Neural cell (in vitro differentiated cells): ENCODE data around the gene EGLN2. TPM values are rescaled to one million over a fixed set of nuclear protein-coding genes. Genes with fewer than 3 reads are reported as not detected.
A peak's percentile ranks its signal among the peaks of the same experiment; 100 is the strongest.

ENCODE experiments used
- H2AFZ ChIP-seq: fragments of 200-600, 300-800 bp; sonication (generic), shearing (Covaris generic); 2 replicates; pipeline ENCODE4 v1.6.0; 2014; ENCODE audit warnings: low read depth, mild to moderate bottlenecking, antibody characterized with exemption, low read length, moderate library complexity
- H3F3A ChIP-seq: fragments of 200-600 bp; shearing (Covaris generic); 2 replicates; pipeline ENCODE4 v1.6.1; 2016; ENCODE audit warnings: mild to moderate bottlenecking, moderate library complexity, mixed read lengths, antibody characterized with exemption, low read length; ENCODE audit not compliant: insufficient read depth, poor library complexity, severe bottlenecking
- H3K27ac ChIP-seq: fragments of 200-600, 300-800 bp; sonication (generic), shearing (Covaris generic); 2 replicates; pipeline ENCODE4 v1.5.1; 2014; ENCODE audit warnings: mild to moderate bottlenecking, low read length, moderate library complexity
- H3K27me3 ChIP-seq: fragments of 300-800, 200-600 bp; sonication (generic), shearing (Covaris generic); 2 replicates; pipeline ENCODE4 v1.6.0; 2014; ENCODE audit warnings: mild to moderate bottlenecking, low read depth, low read length, moderate library complexity; ENCODE audit not compliant: insufficient read depth
- H3K36me3 ChIP-seq: fragments of 300-800, 200-600 bp; sonication (generic), shearing (Covaris generic); 2 replicates; pipeline ENCODE4 v1.5.1; 2014; ENCODE audit warnings: mild to moderate bottlenecking, antibody characterized with exemption, low read length, moderate library complexity; ENCODE audit not compliant: insufficient read depth
- H3K4me2 ChIP-seq: fragments of 300-800, 200-600 bp; sonication (generic), shearing (Covaris generic); 2 replicates; pipeline ENCODE4 v1.6.0; 2014; ENCODE audit warnings: mild to moderate bottlenecking, low read length
- H3K4me3 ChIP-seq: fragments of 300-800, 200-600 bp; sonication (generic), shearing (Covaris generic); 2 replicates; pipeline ENCODE4 v1.5.1; 2014; ENCODE audit warnings: mild to moderate bottlenecking, low read length, moderate library complexity
- H3K79me2 ChIP-seq: fragments of 200-600 bp; shearing (Covaris generic); replicated peaks from 2 replicates; pipeline ENCODE4 v1.6.0; 2014; ENCODE audit warnings: mild to moderate bottlenecking, low read length, moderate library complexity; ENCODE audit not compliant: insufficient read depth
- H3K9ac ChIP-seq: fragments of 300-800, 200-600 bp; sonication (generic), shearing (Covaris generic); 2 replicates; pipeline ENCODE4 v1.6.1; 2016; ENCODE audit warnings: mild to moderate bottlenecking, low read length, mixed read lengths
- H3K9me2 ChIP-seq: fragments of 200-600 bp; shearing (Covaris generic); 2 replicates; pipeline ENCODE4 v1.6.1; 2016; ENCODE audit warnings: mild to moderate bottlenecking, low read length, mixed read lengths; ENCODE audit not compliant: insufficient read depth
- H3K9me3 ChIP-seq: fragments of 200-600, 300-800 bp; sonication (generic), shearing (Covaris generic); 2 replicates; pipeline ENCODE4 v1.6.1; 2016; ENCODE audit warnings: mild to moderate bottlenecking, mixed run types, low read length, moderate library complexity, mixed read lengths
- H4K20me1 ChIP-seq: fragments of 200-600 bp; shearing (Covaris generic); 2 replicates; pipeline ENCODE4 v1.6.1; 2016; ENCODE audit warnings: mild to moderate bottlenecking, mixed run types; ENCODE audit not compliant: insufficient read depth
- EP300 ChIP-seq: fragments of 450-650 bp; conservative IDR thresholded peaks from 2 replicates; pipeline ENCODE4 v1.6.1; 2014; ENCODE audit warnings: antibody characterized with exemption, mild to moderate bottlenecking, moderate library complexity; ENCODE audit not compliant: poor library complexity, severe bottlenecking
- EZH2 ChIP-seq: fragments of 200-600, 300-800 bp; shearing (Covaris generic), sonication (generic); IDR thresholded peaks from 2 replicates; pipeline ENCODE4 v1.6.1; 2014; ENCODE audit warnings: antibody characterized with exemption, low read length, borderline replicate concordance, mild to moderate bottlenecking; ENCODE audit not compliant: insufficient read depth, poor library complexity, severe bottlenecking
- MXI1 ChIP-seq: fragments of 450-650 bp; conservative IDR thresholded peaks from 2 replicates; pipeline ENCODE4 v1.6.1; 2014; ENCODE audit warnings: antibody characterized with exemption, mild to moderate bottlenecking; ENCODE audit not compliant: poor library complexity, severe bottlenecking
- POLR2AphosphoS5 ChIP-seq: IDR thresholded peaks from 2 replicates; pipeline ENCODE4 v1.6.1; 2012
- RAD21 ChIP-seq: fragments of 450-650 bp; conservative IDR thresholded peaks from 2 replicates; pipeline ENCODE4 v1.6.1; 2014; ENCODE audit warnings: antibody characterized with exemption, mild to moderate bottlenecking, moderate library complexity
- SMC3 ChIP-seq: fragments of 450-650 bp; conservative IDR thresholded peaks from 2 replicates; pipeline ENCODE4 v1.6.1; 2014; ENCODE audit warnings: antibody characterized with exemption, mild to moderate bottlenecking, moderate library complexity; ENCODE audit not compliant: poor library complexity
- TAF1 ChIP-seq: IDR thresholded peaks from 2 replicates; pipeline ENCODE4 v1.6.1; 2012; ENCODE audit warnings: low read depth
- polyA minus RNA-seq: library from RNA; depleted of rRNA, polyadenylated mRNA; stranded (reverse); fragments of >200 nt; gene quantifications from 2 replicates; pipeline ENCODE4 v1.2.3, GENCODE V29; 2014
- polyA plus RNA-seq: library from polyadenylated mRNA; depleted of rRNA; stranded (reverse); fragments of >200 nt; gene quantifications from 2 replicates; pipeline ENCODE4 v1.2.3, GENCODE V29; 2014
- TF ChIP-seq, protein P1 (sequence below): fragments of 450-650 bp; IDR thresholded peaks from 2 replicates; pipeline ENCODE4 v1.5.1; 2014; ENCODE audit warnings: antibody characterized with exemption, mild to moderate bottlenecking, moderate library complexity; ENCODE audit not compliant: poor library complexity, severe bottlenecking
- TF ChIP-seq, protein P2 (sequence below): IDR thresholded peaks from 2 replicates; pipeline ENCODE4 v1.6.1; 2012; ENCODE audit warnings: borderline replicate concordance

The EGLN2 gene
- polyA plus RNA-seq, result 110 and 112 TPM in 2 replicates
- 112 and 117 TPM in 2 replicates for polyA minus RNA-seq

- Histone ChIP-seq H2AFZ (peak within 1 kb of the TSS; percentile 42), H3K36me3 (no peaks in the 10 kb centered on the region), H3K27ac (peak within 1 kb of the TSS; percentile 86), H3K4me3 (peak within 1 kb of the TSS; percentile 92), H4K20me1 (peaks cover 10% of the 10 kb centered on the region), H3K27me3 (no peaks in the 10 kb centered on the region), H3K79me2 (peaks cover 46% of the 10 kb centered on the region), H3K9me3 (no peaks in the 10 kb centered on the region), H3K9ac (peak within 1 kb of the TSS; percentile 94), H3K9me2 (no peaks in the 10 kb centered on the region), H3F3A (no peaks in the 10 kb centered on the region), H3K4me2 (peak within 1 kb of the TSS; percentile 87)
- TF ChIP-seq MXI1 (peak; percentile 65), RAD21 (no peak), EP300 (peak; percentile 50), SMC3 (no peak), TAF1 (peak; percentile 21), POLR2AphosphoS5 (peak; percentile 87)
- TF ChIP-seq, protein P1, sequence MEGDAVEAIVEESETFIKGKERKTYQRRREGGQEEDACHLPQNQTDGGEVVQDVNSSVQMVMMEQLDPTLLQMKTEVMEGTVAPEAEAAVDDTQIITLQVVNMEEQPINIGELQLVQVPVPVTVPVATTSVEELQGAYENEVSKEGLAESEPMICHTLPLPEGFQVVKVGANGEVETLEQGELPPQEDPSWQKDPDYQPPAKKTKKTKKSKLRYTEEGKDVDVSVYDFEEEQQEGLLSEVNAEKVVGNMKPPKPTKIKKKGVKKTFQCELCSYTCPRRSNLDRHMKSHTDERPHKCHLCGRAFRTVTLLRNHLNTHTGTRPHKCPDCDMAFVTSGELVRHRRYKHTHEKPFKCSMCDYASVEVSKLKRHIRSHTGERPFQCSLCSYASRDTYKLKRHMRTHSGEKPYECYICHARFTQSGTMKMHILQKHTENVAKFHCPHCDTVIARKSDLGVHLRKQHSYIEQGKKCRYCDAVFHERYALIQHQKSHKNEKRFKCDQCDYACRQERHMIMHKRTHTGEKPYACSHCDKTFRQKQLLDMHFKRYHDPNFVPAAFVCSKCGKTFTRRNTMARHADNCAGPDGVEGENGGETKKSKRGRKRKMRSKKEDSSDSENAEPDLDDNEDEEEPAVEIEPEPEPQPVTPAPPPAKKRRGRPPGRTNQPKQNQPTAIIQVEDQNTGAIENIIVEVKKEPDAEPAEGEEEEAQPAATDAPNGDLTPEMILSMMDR, result peak; percentile 16
- TF ChIP-seq, protein P2, sequence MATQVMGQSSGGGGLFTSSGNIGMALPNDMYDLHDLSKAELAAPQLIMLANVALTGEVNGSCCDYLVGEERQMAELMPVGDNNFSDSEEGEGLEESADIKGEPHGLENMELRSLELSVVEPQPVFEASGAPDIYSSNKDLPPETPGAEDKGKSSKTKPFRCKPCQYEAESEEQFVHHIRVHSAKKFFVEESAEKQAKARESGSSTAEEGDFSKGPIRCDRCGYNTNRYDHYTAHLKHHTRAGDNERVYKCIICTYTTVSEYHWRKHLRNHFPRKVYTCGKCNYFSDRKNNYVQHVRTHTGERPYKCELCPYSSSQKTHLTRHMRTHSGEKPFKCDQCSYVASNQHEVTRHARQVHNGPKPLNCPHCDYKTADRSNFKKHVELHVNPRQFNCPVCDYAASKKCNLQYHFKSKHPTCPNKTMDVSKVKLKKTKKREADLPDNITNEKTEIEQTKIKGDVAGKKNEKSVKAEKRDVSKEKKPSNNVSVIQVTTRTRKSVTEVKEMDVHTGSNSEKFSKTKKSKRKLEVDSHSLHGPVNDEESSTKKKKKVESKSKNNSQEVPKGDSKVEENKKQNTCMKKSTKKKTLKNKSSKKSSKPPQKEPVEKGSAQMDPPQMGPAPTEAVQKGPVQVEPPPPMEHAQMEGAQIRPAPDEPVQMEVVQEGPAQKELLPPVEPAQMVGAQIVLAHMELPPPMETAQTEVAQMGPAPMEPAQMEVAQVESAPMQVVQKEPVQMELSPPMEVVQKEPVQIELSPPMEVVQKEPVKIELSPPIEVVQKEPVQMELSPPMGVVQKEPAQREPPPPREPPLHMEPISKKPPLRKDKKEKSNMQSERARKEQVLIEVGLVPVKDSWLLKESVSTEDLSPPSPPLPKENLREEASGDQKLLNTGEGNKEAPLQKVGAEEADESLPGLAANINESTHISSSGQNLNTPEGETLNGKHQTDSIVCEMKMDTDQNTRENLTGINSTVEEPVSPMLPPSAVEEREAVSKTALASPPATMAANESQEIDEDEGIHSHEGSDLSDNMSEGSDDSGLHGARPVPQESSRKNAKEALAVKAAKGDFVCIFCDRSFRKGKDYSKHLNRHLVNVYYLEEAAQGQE, result peak; percentile 9
These were observed at the start of gene EGLN2 for GRCh38 chr19:40798683-40799557. TSS of gene EGLN2 (plus strand) at chr19:40799191. CDS start at chr19:40800573, 1,382 bp downstream.

GRCh38 chr19:40750058-40750873 is 48.7 kb upstream of the EGLN2 start, which contains the start of gene ACTMAP:
TSS of gene ACTMAP (minus strand) at chr19:40750477. CDS start at chr19:40749803, 674 bp downstream.
- H3K79me2 ChIP-seq, result peaks cover 38% of the 10 kb centered on the region

More at GRCh38 chr19:40750058-40750873, 48.7 kb upstream of the EGLN2 start, which contains the start of gene ACTMAP:
- H3K9me2 ChIP-seq, result no peaks in the 10 kb centered on the region
- H4K20me1 ChIP-seq, result no peaks in the 10 kb centered on the region
- H2AFZ ChIP-seq, result peak within 1 kb of the TSS; percentile 92
- H3K27me3 ChIP-seq, result no peaks in the 10 kb centered on the region
- H3K4me2 ChIP-seq, result peak within 1 kb of the TSS; percentile 90
- H3K9me3 ChIP-seq, result no peaks in the 10 kb centered on the region
- peak within 1 kb of the TSS; percentile 76 for H3K9ac ChIP-seq
- peak within 1 kb of the TSS; percentile 81 for H3K4me3 ChIP-seq
- no peaks in the 10 kb centered on the region for H3K36me3 ChIP-seq
- no peaks in the 10 kb centered on the region for H3F3A ChIP-seq
- peak; percentile 22 for TF ChIP-seq EP300
- TF ChIP-seq, protein P2, result peak; percentile 8
- peak; percentile 14 for TF ChIP-seq RAD21
- peak; percentile 75 for TF ChIP-seq POLR2AphosphoS5
- TF ChIP-seq TAF1, result peak; percentile 59
- TF ChIP-seq SMC3, result peak; percentile 37
- TF ChIP-seq EZH2, result no peak
- peak; percentile 12 for TF ChIP-seq MXI1
- TF ChIP-seq, protein P1, result no peak
- peak within 1 kb of the TSS; percentile 80 for H3K27ac ChIP-seq
